GM12864 (cell line): Measurements from ENCODE around the gene TYMP.

Experiments used
- DNase-seq: peaks from one replicate; pipeline ENCODE4 v3.0.0-alpha.2; 2011; ENCODE audit warnings: low read depth
- H3K4me3 ChIP-seq: 2 replicates; pipeline ENCODE4 v1.5.1; 2011; ENCODE audit warnings: mild to moderate bottlenecking, low read depth, low read length, control low read depth
- TF ChIP-seq, protein P1 (sequence below): IDR thresholded peaks from 2 replicates; pipeline ENCODE4 v1.5.1; 2011; ENCODE audit warnings: low read depth, mild to moderate bottlenecking, moderate library complexity, low read length, control low read depth, inconsistent platforms; ENCODE audit errors: missing control alignments

Gene TYMP

DNA sequence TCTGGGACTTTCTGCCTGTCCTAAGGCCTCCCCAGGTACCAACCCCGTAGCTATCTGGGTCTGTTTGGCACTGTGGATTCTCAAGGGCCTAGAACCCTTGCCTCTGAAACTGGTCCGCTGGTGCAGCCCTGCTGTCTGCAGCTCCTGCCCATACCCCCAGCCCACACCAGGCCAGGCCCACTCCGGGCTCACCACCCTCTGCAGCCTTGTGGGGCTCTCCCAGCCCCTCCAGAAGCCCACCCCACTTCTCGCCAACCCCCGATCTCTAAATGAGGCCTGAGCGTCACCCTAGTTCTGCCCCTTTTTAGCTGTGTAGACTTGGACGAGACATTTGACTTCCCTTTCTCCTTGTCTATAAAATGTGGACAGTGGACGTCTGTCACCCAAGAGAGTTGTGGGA is 20.6 kb upstream of the TYMP start:
- DNase-seq = no peak
- TF ChIP-seq, protein P1, sequence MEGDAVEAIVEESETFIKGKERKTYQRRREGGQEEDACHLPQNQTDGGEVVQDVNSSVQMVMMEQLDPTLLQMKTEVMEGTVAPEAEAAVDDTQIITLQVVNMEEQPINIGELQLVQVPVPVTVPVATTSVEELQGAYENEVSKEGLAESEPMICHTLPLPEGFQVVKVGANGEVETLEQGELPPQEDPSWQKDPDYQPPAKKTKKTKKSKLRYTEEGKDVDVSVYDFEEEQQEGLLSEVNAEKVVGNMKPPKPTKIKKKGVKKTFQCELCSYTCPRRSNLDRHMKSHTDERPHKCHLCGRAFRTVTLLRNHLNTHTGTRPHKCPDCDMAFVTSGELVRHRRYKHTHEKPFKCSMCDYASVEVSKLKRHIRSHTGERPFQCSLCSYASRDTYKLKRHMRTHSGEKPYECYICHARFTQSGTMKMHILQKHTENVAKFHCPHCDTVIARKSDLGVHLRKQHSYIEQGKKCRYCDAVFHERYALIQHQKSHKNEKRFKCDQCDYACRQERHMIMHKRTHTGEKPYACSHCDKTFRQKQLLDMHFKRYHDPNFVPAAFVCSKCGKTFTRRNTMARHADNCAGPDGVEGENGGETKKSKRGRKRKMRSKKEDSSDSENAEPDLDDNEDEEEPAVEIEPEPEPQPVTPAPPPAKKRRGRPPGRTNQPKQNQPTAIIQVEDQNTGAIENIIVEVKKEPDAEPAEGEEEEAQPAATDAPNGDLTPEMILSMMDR = no peak
- no peak overlapping the region for H3K4me3 ChIP-seq

DNA sequence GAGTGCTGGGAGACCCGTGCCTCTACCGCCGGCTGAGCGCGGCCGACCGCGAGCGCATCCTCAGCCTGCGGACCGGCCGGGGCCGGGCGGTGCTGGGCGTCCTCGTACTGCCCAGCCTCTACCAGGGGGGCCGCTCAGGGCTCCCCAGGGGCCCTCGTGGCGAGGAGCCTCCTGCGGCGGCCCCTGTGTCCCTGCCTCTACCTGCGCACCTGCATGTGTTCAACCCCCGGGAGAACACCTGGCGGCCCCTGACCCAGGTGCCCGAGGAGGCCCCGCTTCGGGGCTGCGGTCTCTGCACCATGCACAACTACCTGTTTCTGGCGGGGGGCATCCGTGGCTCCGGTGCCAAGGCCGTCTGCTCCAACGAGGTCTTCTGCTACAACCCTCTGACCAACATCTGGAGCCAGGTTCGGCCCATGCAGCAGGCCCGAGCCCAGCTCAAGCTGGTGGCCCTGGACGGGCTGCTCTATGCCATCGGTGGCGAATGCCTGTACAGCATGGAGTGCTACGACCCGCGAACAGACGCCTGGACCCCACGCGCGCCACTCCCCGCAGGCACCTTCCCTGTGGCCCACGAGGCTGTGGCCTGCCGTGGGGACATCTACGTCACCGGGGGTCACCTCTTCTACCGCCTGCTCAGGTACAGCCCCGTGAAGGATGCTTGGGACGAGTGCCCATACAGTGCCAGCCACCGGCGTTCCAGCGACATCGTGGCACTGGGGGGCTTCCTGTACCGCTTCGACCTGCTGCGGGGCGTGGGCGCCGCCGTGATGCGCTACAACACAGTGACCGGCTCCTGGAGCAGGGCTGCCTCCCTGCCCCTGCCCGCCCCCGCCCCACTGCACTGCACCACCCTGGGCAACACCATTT is 19.3 kb upstream of the TYMP start:
- no peak for DNase-seq
- peak overlapping the region; percentile 30 for H3K4me3 ChIP-seq
- TF ChIP-seq, protein P1 = no peak

DNA sequence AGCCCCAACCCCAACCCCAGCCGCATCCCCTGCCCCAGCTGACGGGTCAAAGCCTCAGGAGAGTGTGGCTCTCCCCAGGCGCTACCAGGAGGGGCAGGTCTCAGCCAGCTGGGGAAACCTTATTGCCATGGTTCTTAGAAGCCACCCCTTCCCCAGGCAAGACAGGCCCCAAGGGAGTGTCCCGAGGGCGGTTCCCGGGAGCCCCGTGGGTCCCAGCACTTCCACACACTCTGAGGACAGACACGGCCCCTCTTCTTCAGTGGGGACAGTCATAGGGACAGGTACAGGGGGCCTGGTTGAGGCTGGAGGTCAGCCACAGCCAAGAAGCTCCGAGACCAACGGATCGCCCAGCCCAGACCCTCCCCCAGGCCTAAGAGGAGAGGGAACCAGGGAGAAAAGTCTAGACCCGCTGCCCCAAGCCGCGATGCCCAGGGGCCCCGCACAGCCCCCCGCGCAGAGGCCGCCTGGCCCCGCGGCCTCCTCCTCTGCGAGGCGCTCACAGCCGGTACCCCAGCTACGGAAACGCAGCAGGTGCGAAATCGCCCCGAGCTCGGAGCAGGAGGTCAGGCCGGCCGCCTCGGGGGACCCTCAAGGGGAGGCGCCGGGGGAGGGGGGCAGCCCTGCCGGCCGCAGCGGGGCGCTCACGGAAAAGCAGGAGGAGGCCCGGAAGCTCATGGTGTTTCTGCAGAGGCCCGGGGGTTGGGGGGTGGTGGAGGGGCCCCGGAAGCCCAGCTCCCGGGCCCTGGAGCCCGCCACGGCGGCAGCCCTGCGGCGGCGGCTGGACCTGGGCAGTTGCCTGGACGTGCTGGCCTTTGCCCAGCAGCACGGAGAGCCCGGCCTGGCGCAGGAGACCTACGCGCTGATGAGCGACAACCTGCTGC is 18.5 kb upstream of the TYMP start:
- peak overlapping the region; percentile 30 for H3K4me3 ChIP-seq

DNA sequence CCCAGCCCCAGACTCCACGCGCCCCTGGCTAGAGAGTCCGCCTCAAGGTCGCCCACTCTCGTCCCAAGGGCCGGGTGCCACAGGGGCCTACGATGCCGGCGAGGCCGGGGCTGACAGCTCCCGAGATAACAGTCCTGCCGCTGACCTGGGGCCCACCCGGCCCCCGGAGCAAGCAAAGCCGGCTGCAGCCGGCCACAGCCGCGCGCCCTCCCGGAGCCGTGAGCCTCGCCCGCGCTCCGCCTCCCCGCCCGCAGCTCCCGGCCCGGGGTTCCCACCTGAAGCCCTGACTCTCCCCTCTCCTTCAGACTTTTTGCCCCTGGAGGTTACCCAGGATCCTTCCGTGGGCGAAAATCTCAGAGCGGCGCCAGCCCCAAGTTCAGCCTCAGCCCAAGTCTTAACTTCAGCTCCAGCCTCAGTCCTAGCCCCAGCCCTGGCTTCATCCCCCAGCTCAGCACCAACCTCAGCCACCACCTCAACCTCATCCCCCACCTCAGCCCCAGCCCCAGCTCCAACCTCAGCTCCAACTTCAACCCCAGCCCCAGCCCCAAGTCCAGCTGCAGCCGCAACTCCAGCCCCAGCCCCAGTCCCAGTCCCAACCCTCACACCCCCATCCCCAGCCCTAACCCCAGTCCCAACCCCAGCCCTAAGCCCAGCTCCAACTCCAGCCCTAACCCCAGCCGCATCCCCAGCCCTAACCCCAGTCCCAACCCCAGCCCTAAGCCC is 17.6 kb upstream of the TYMP start:
- no peak overlapping the region for H3K4me3 ChIP-seq
- no peak for DNase-seq
- TF ChIP-seq, protein P1 = no peak

More for the DNA sequence above, 18.5 kb upstream of the TYMP start:
- DNase-seq = no peak
- TF ChIP-seq, protein P1 = peak; percentile 13

DNA sequence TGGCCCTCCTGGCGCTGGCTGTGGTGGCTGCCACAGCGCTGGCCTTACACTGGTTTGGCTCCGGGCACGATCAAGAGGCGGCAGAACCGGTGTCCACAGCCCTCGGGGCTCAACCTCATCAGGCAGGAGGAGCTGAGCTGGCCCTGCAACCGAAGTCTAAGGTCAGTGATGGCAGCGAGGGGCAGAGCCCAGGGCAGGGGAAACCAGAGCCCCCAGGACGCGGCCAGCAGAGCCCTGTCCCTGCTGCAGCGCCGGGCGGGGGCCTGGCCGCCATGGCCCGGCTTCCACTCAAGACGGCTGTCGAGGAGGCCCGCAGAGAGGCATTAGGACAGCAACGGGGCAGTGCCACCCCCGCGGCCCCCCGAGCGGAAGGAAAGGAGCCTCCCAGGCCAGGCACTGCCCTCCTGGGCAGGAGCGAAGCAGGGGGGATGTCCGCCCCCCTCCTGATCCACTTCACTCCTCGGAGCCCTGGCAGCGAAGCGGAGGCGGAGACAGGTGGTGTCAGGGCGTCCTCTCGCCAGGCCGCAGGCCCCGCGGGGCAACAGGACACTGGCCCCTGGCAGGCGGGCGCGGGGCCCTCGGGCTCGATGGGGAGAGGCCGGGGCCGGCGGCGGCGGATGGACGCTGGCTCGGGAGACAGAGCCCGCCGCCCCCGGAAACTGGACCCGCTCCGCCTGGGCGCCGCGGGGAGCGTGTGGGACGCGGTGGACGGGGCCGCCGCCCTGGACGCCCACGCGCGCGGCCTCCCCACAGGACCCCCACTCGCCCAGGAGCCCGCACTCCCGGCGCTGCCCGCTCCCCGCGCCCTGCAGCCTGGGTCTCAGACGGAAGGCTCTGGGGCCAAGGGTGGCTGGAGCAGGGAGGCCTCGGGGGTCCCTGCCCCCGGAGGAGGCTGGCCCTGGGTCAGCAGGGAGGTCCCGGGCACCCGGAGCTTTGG is 16.8 kb upstream of the TYMP start:
- H3K4me3 ChIP-seq = no peak overlapping the region
- TF ChIP-seq, protein P1 = no peak
- DNase-seq = no peak
